Panc1 (cell line): Measurements from ENCODE around the gene ZDHHC14. TPM values are rescaled to one million over a fixed set of nuclear protein-coding genes. Genes with fewer than 3 reads are reported as not detected.

Experiments
- ATAC-seq: fragments of 200-7000 bp; cut with Tn5 transposase; 2 replicates; pipeline ENCODE4 v1.9.1; 2020; ENCODE audit warnings: mild to moderate bottlenecking, moderate library complexity
- BruUV-seq: library from RNA; stranded (reverse); fragments of 400-500 nt; replicated peaks from 2 replicates; lab custom pipeline; 2021; lab: Mats Ljungman, UMichigan
- CTCF ChIA-PET: fragments of 300-600 bp; sonication (Branson Sonifier 250); formaldehyde crosslinking; loops from one replicate; lab custom pipeline; 2022; ENCODE audit warnings: antibody characterized with exemption; lab: Charles Lee
- POLR2A ChIA-PET: fragments of 300-600 bp; sonication (Branson Sonifier 250); formaldehyde crosslinking; loops from one replicate; lab custom pipeline; 2022; ENCODE audit warnings: antibody characterized with exemption; lab: Charles Lee
- DNase-seq: peaks from one replicate; pipeline ENCODE4 v3.0.0-alpha.2; 2010; ENCODE audit warnings: low read depth, low spot score
- H3K27ac ChIP-seq: 2 replicates; pipeline ENCODE4 v1.5.1; 2011; ENCODE audit warnings: mild to moderate bottlenecking, low read length, inconsistent platforms
- H3K27me3 ChIP-seq: fragments of 200-500 bp; sonication (Bioruptor generic); 2 replicates; pipeline ENCODE4 v1.6.0; 2014; ENCODE audit warnings: low read length, inconsistent platforms; ENCODE audit not compliant: control insufficient read depth, insufficient read depth
- H3K36me3 ChIP-seq: fragments of 200-500 bp; sonication (Bioruptor generic); 2 replicates; pipeline ENCODE4 v1.5.1; 2014; ENCODE audit warnings: inconsistent platforms, mild to moderate bottlenecking, low read length, moderate library complexity; ENCODE audit not compliant: control insufficient read depth, insufficient read depth
- H3K4me1 ChIP-seq: 2 replicates; pipeline ENCODE4 v1.5.1; 2011; ENCODE audit warnings: inconsistent platforms, mild to moderate bottlenecking, low read length, moderate library complexity; ENCODE audit not compliant: control insufficient read depth, insufficient read depth
- H3K4me3 ChIP-seq, 2 experiments: 2 replicates each; pipeline ENCODE4 v1.5.1; 2011 to 2012; ENCODE audit warnings: low read depth in 2 of 2, low read length in 2 of 2, mild to moderate bottlenecking in 2 of 2, inconsistent platforms in 1 of 2, moderate library complexity in 1 of 2
- H3K9me3 ChIP-seq: fragments of 200-500 bp; sonication (Bioruptor generic); 2 replicates; pipeline ENCODE4 v1.5.1; 2014; ENCODE audit warnings: low read depth, mild to moderate bottlenecking, inconsistent platforms, low read length, moderate library complexity; ENCODE audit not compliant: control insufficient read depth, insufficient read depth
- CTCF ChIP-seq: fragments of 450-650 bp; IDR thresholded peaks from 2 replicates; pipeline ENCODE4 v1.5.1; 2017; ENCODE audit warnings: mild to moderate bottlenecking
- POLR2AphosphoS5 ChIP-seq: IDR thresholded peaks from 2 replicates; pipeline ENCODE4 v1.6.1; 2012; ENCODE audit warnings: mild to moderate bottlenecking, low read depth, low read length, moderate library complexity
- REST ChIP-seq, 2 experiments: IDR thresholded peaks; 2 replicates each; pipeline ENCODE4 v1.6.1; 2011 to 2012; ENCODE audit warnings: low read depth in 2 of 2, control low read depth in 1 of 2, low read length in 1 of 2, mild to moderate bottlenecking in 1 of 2, moderate library complexity in 1 of 2; ENCODE audit not compliant: insufficient read depth in 1 of 2
- SIN3A ChIP-seq: IDR thresholded peaks from 2 replicates; pipeline ENCODE4 v1.6.1; 2012; ENCODE audit warnings: low read depth, mild to moderate bottlenecking, low read length, moderate library complexity, borderline replicate concordance; ENCODE audit not compliant: insufficient read depth
- TCF7L2 ChIP-seq: IDR thresholded peaks from 2 replicates; pipeline ENCODE4 v1.6.1; 2011; ENCODE audit warnings: mild to moderate bottlenecking, low read depth, low read length, inconsistent platforms
- in situ Hi-C: cut with HindIII; loops from 2 replicates; pipeline ENCODE4 v1.10.0; 2016; ENCODE audit warnings: low sequenced_read_pairs, low pct_unique_long_range_greater_than_20kb
- intact Hi-C: fragments of 100-400 bp; cut with micrococcal nuclease; formaldehyde crosslinking; loops from one replicate; pipeline ENCODE4 v1.10.0; 2022; ENCODE audit not compliant: unreplicated experiment
- total RNA-seq: library from RNA; stranded (reverse); gene quantifications from one replicate; pipeline ENCODE4 v1.2.1, GENCODE V29; 2021; ENCODE audit not compliant: unreplicated experiment

Gene ZDHHC14
- total RNA-seq, 1 experiment from 2014 or later: 19.9 TPM

GRCh38 chr6:157438611-157439111, 57.7 kb downstream of the ZDHHC14 start:
- no peak for DNase-seq
- in situ Hi-C loops: no loop called here
- Histone ChIP-seq H3K4me3 (no peak overlapping the region), H3K27me3 (no peaks in the 10 kb centered on the region), H3K9me3 (no peaks in the 10 kb centered on the region), H3K4me1 (no peaks in the 10 kb centered on the region), H3K36me3 (no peaks in the 10 kb centered on the region), H3K27ac (no peak overlapping the region)
- ChIA-PET POLR2A (no interaction called here), CTCF (no interaction called here)
- ATAC-seq: no peak
- intact Hi-C loops: no loop called here
- no TSS peak for BruUV-seq
- TF ChIP-seq REST (IDR thresholded peaks at IDR 0.05; ENCODE audit: insufficient read depth in 1 of 2, low read depth in 2 of 2, low read length in 1 of 2) (no peak), CTCF (no peak), POLR2AphosphoS5 (no peak), TCF7L2 (no peak), SIN3A (no peak)

- CTCF ChIA-PET: no interaction called here
- Histone ChIP-seq H3K9me3 (no peaks in the 10 kb centered on the region), H3K4me3 (no peak overlapping the region), H3K4me1 (no peaks in the 10 kb centered on the region), H3K36me3 (no peaks in the 10 kb centered on the region), H3K27ac (no peak overlapping the region), H3K27me3 (no peaks in the 10 kb centered on the region)
- no peak for ATAC-seq
- in situ Hi-C loops (no loop called here), intact Hi-C loops (no loop called here)
- DNase-seq: no peak
- POLR2A ChIA-PET: no interaction called here
- TF ChIP-seq SIN3A (no peak), TCF7L2 (no peak), CTCF (no peak), REST (IDR thresholded peaks at IDR 0.05; ENCODE audit: insufficient read depth in 1 of 2, low read depth in 2 of 2, low read length in 1 of 2) (no peak), POLR2AphosphoS5 (no peak)
- no TSS peak for BruUV-seq
These were observed 59.2 kb downstream of the ZDHHC14 start for GRCh38 chr6:157440171-157440570.
